NT2/D1 (cell line): ENCODE results near the gene SEPTIN5.

Source experiments
- YY1 ChIP-seq: IDR thresholded peaks from 2 replicates; pipeline ENCODE4 v1.6.1; 2011; ENCODE audit not compliant: insufficient read length, insufficient read depth
- ZNF274 ChIP-seq: IDR thresholded peaks from 2 replicates; pipeline ENCODE4 v1.6.1; 2011; ENCODE audit warnings: mild to moderate bottlenecking, low read depth, low read length

GRCh38 chr22:19722178-19722981, 8.1 kb downstream of the SEPTIN5 start:
- no peak for TF ChIP-seq YY1
- TF ChIP-seq ZNF274, result no peak
